CD4-positive, CD25-positive, alpha-beta regulatory T cell (primary cell): Measurements from ENCODE around the gene FRAT1. TPM values are rescaled to one million over a fixed set of nuclear protein-coding genes. Genes with fewer than 3 reads are reported as not detected.

Source experiments
- ATAC-seq, 2 donors: fragments of 150-1000 bp; cut with Tn5 transposase; one replicate each; pipeline ENCODE4 v1.10.0; 2021; ENCODE audit warnings: low read depth in 2 of 2, moderate number of reproducible peaks in 2 of 2, moderate library complexity in 1 of 2
- DNase-seq, 3 donors: peaks; one replicate each; pipeline versions ENCODE4 v3.0.0 to v3.0.0-alpha.2; 2012 to 2022; ENCODE audit warnings: mixed read lengths in 1 of 3
- H3K27ac ChIP-seq: one replicate; pipeline ENCODE4 v1.7.0; 2013; ENCODE audit warnings: mild to moderate bottlenecking, low read length; ENCODE audit not compliant: insufficient read depth, poor library complexity, severe bottlenecking
- H3K27me3 ChIP-seq: one replicate; pipeline ENCODE4 v1.7.0; 2013; ENCODE audit warnings: low read length; ENCODE audit not compliant: control insufficient read depth, insufficient read depth
- H3K36me3 ChIP-seq: one replicate; pipeline ENCODE4 v1.7.0; 2013; ENCODE audit warnings: mild to moderate bottlenecking, low read length, moderate library complexity; ENCODE audit not compliant: control insufficient read depth, insufficient read depth
- H3K4me1 ChIP-seq: 2 replicates; pipeline ENCODE4 v1.7.0; 2013; ENCODE audit warnings: mild to moderate bottlenecking, low read length; ENCODE audit not compliant: insufficient read depth, control insufficient read depth, poor library complexity, severe bottlenecking
- H3K4me3 ChIP-seq: one replicate; pipeline ENCODE4 v1.7.0; 2013; ENCODE audit warnings: low read depth, mild to moderate bottlenecking, low read length, moderate library complexity
- H3K9me3 ChIP-seq, 2 experiments: 1 replicate in 1 of 2; 2 replicates in 1 of 2; pipeline ENCODE4 v1.7.0; 2013; ENCODE audit warnings: low read length in 2 of 2, mild to moderate bottlenecking in 1 of 2, moderate library complexity in 1 of 2; ENCODE audit not compliant: control insufficient read depth in 2 of 2
- H3K27ac Mint-ChIP-seq, 3 donors: one replicate each; pipeline ENCODE4 v1.8.0; 2020 to 2022; ENCODE audit warnings: mild to moderate bottlenecking in 3 of 3, mixed read lengths in 3 of 3, moderate library complexity in 2 of 3
- H3K27me3 Mint-ChIP-seq: one replicate; pipeline ENCODE4 v1.8.0; 2022; ENCODE audit warnings: mild to moderate bottlenecking, mixed read lengths
- H3K36me3 Mint-ChIP-seq: one replicate; pipeline ENCODE4 v1.8.0; 2020; ENCODE audit warnings: mixed read lengths
- H3K4me1 Mint-ChIP-seq, 4 donors: one replicate each; pipeline ENCODE4 v1.8.0; 2020 to 2022; ENCODE audit warnings: mixed read lengths in 4 of 4, mild to moderate bottlenecking in 1 of 4
- H3K4me3 Mint-ChIP-seq, 4 donors: one replicate each; pipeline ENCODE4 v1.8.0; 2020 to 2022; ENCODE audit warnings: mild to moderate bottlenecking in 4 of 4, mixed read lengths in 4 of 4, moderate library complexity in 3 of 4
- H3K9me3 Mint-ChIP-seq, 7 donors: one replicate each; pipeline ENCODE4 v1.8.0; 2020 to 2022; ENCODE audit warnings: mixed read lengths in 7 of 7, mild to moderate bottlenecking in 3 of 7, moderate library complexity in 2 of 7
- polyA plus RNA-seq, 4 donors: library from polyadenylated mRNA; unstranded; fragments of 300-500 nt; fragmentation: Illumina TruSeq; gene quantifications; one replicate each; pipeline ENCODE4 v1.2.3, GENCODE V29; 2021
- total RNA-seq: library from RNA; stranded (reverse); gene quantifications from one replicate; pipeline ENCODE4 v1.2.3, GENCODE V29; 2022

The FRAT1 gene
- total and polyA plus RNA-seq, 5 donors from 2014 or later = 5.6 to 28.2 (median 6.5) TPM

- H3K36me3 ChIP-seq = peaks cover 4% of the 10 kb centered on the region
- no peak for DNase-seq
These were observed 39.3 kb downstream of the FRAT1 start for GRCh38 chr10:97358349-97358748.

GRCh38 chr10:97358781-97359180 lies 39.7 kb downstream of the FRAT1 start:
- no peaks in the 10 kb centered on the region for H3K27me3 ChIP-seq
- DNase-seq (no peak), ATAC-seq (no peak)
- H3K27ac ChIP-seq = no peak overlapping the region
- Mint-ChIP-seq H3K27me3 (no peaks in the 10 kb centered on the region), H3K4me1 (peaks cover 0 to 6% (median 0%) of the 10 kb centered on the region in 4 donors), H3K36me3 (peaks cover 34% of the 10 kb centered on the region), H3K27ac (peak overlapping the region in 1 of 3 donors; percentile 33), H3K4me3 (no peak overlapping the region), H3K9me3 (no peaks in the 10 kb centered on the region)
- no peak overlapping the region for H3K4me3 ChIP-seq
- no peaks in the 10 kb centered on the region for H3K4me1 ChIP-seq
- H3K36me3 ChIP-seq = peaks cover 4% of the 10 kb centered on the region
- no peaks in the 10 kb centered on the region for H3K9me3 ChIP-seq

More at GRCh38 chr10:97358349-97358748, 39.3 kb downstream of the FRAT1 start:
- Histone ChIP-seq H3K4me1 (no peaks in the 10 kb centered on the region), H3K9me3 (no peaks in the 10 kb centered on the region), H3K27me3 (no peaks in the 10 kb centered on the region), H3K4me3 (no peak overlapping the region), H3K27ac (no peak overlapping the region)
- Mint-ChIP-seq H3K27ac (peak overlapping the region in 1 of 3 donors; percentile 20), H3K36me3 (peaks cover 31% of the 10 kb centered on the region), H3K9me3 (no peaks in the 10 kb centered on the region), H3K4me1 (peaks cover 0 to 6% (median 0%) of the 10 kb centered on the region in 4 donors), H3K4me3 (no peak overlapping the region), H3K27me3 (no peaks in the 10 kb centered on the region)
- no peak for ATAC-seq

- no peak overlapping the region for H3K4me3 ChIP-seq
- no peak for ATAC-seq
- no peaks in the 10 kb centered on the region for H3K9me3 ChIP-seq
- H3K27me3 ChIP-seq = no peaks in the 10 kb centered on the region
- H3K4me1 Mint-ChIP-seq = peaks cover 0 to 6% (median 1%) of the 10 kb centered on the region in 4 donors
- H3K9me3 Mint-ChIP-seq = peaks cover 0 to 1% (median 0%) of the 10 kb centered on the region in 7 donors
- H3K36me3 ChIP-seq = peaks cover 7% of the 10 kb centered on the region
- peak overlapping the region in 2 of 3 donors; percentile 36 to 79 for H3K27ac Mint-ChIP-seq
- H3K4me1 ChIP-seq = no peaks in the 10 kb centered on the region
- peaks cover 34% of the 10 kb centered on the region for H3K36me3 Mint-ChIP-seq
- H3K4me3 Mint-ChIP-seq = no peak overlapping the region
- no peak overlapping the region for H3K27ac ChIP-seq
- DNase-seq = no peak
- no peaks in the 10 kb centered on the region for H3K27me3 Mint-ChIP-seq
These were observed 41.9 kb downstream of the FRAT1 start for GRCh38 chr10:97360705-97361536.

- H3K4me1 ChIP-seq = no peaks in the 10 kb centered on the region
- Mint-ChIP-seq H3K27ac (no peak overlapping the region), H3K9me3 (peaks cover 0 to 1% (median 0%) of the 10 kb centered on the region in 7 donors), H3K36me3 (peaks cover 28% of the 10 kb centered on the region), H3K27me3 (no peaks in the 10 kb centered on the region), H3K4me3 (no peak overlapping the region), H3K4me1 (peaks cover 0 to 11% (median 1%) of the 10 kb centered on the region in 4 donors)
- no peak for DNase-seq
- no peaks in the 10 kb centered on the region for H3K27me3 ChIP-seq
- ATAC-seq = no peak
- H3K27ac ChIP-seq = no peak overlapping the region
- peaks cover 10% of the 10 kb centered on the region for H3K36me3 ChIP-seq
- H3K4me3 ChIP-seq = no peak overlapping the region
- H3K9me3 ChIP-seq = no peaks in the 10 kb centered on the region
These were observed 42.4 kb downstream of the FRAT1 start for GRCh38 chr10:97361537-97361901.

- Histone ChIP-seq H3K4me3 (no peak overlapping the region), H3K4me1 (no peaks in the 10 kb centered on the region), H3K27ac (no peak overlapping the region), H3K36me3 (peaks cover 12% of the 10 kb centered on the region), H3K9me3 (no peaks in the 10 kb centered on the region), H3K27me3 (no peaks in the 10 kb centered on the region)
- Mint-ChIP-seq H3K27ac (no peak overlapping the region), H3K9me3 (peaks cover 0 to 1% (median 0%) of the 10 kb centered on the region in 7 donors), H3K27me3 (no peaks in the 10 kb centered on the region), H3K36me3 (peaks cover 25% of the 10 kb centered on the region), H3K4me1 (peaks cover 0 to 13% (median 1%) of the 10 kb centered on the region in 4 donors), H3K4me3 (no peak overlapping the region)
- ATAC-seq (no peak), DNase-seq (no peak)
These were observed 43.4 kb downstream of the FRAT1 start for GRCh38 chr10:97362310-97363033.

GRCh38 chr10:97363071-97363470 lies 44.0 kb downstream of the FRAT1 start:
- ATAC-seq = no peak

GRCh38 chr10:97365761-97366351 lies 46.8 kb downstream of the FRAT1 start:
- Mint-ChIP-seq H3K27ac (peak overlapping the region in 2 of 3 donors; percentile 32 to 84), H3K9me3 (peaks cover 0 to 1% (median 0%) of the 10 kb centered on the region in 7 donors), H3K36me3 (peaks cover 26% of the 10 kb centered on the region), H3K27me3 (no peaks in the 10 kb centered on the region), H3K4me3 (no peak overlapping the region), H3K4me1 (peaks cover 0 to 13% (median 1%) of the 10 kb centered on the region in 4 donors)
- Histone ChIP-seq H3K27ac (no peak overlapping the region), H3K36me3 (peaks cover 13% of the 10 kb centered on the region), H3K9me3 (no peaks in the 10 kb centered on the region), H3K4me1 (no peaks in the 10 kb centered on the region), H3K4me3 (no peak overlapping the region), H3K27me3 (no peaks in the 10 kb centered on the region)
- DNase-seq (no peak), ATAC-seq (peak in 1 of 2 donors; percentile 26)

More at GRCh38 chr10:97363071-97363470, 44.0 kb downstream of the FRAT1 start:
- H3K36me3 Mint-ChIP-seq = peaks cover 25% of the 10 kb centered on the region
- Histone ChIP-seq H3K27ac (no peak overlapping the region), H3K27me3 (no peaks in the 10 kb centered on the region), H3K36me3 (peaks cover 13% of the 10 kb centered on the region), H3K4me3 (no peak overlapping the region), H3K9me3 (no peaks in the 10 kb centered on the region), H3K4me1 (no peaks in the 10 kb centered on the region)
- H3K9me3 Mint-ChIP-seq = peaks cover 0 to 1% (median 0%) of the 10 kb centered on the region in 7 donors
- H3K27me3 Mint-ChIP-seq = no peaks in the 10 kb centered on the region
- no peak for DNase-seq
- no peak overlapping the region for H3K27ac Mint-ChIP-seq
- H3K4me1 Mint-ChIP-seq = peaks cover 0 to 13% (median 1%) of the 10 kb centered on the region in 4 donors
- H3K4me3 Mint-ChIP-seq = no peak overlapping the region
